Activated naive CD8-positive, alpha-beta T cell treated with anti-CD3 and anti-CD28 coated beads, Interleukin-2, amount 50 U/mL, for 24 hours (primary cell): Measurements from ENCODE around the gene CHD3.
A peak's percentile ranks its signal among the peaks of the same experiment; 100 is the strongest.
"Not testable (repeated sequence)": the region's sequence is repeated elsewhere in the genome, so short reads cannot be mapped to it uniquely, and the experiment has no call there.

Experiments
- ATAC-seq: fragments of 150-1000 bp; cut with Tn5 transposase; one replicate; pipeline ENCODE4 v1.10.0; 2021
- DNase-seq: peaks from one replicate; pipeline ENCODE4 v3.0.0; 2021
- H3K27ac Mint-ChIP-seq: one replicate; pipeline ENCODE4 v1.8.0; 2021; ENCODE audit warnings: mild to moderate bottlenecking, mixed read lengths
- H3K27me3 Mint-ChIP-seq: one replicate; pipeline ENCODE4 v1.8.0; 2021; ENCODE audit warnings: mixed read lengths
- H3K36me3 Mint-ChIP-seq: one replicate; pipeline ENCODE4 v1.8.0; 2021; ENCODE audit warnings: low read depth, mixed read lengths
- H3K4me1 Mint-ChIP-seq: one replicate; pipeline ENCODE4 v1.8.0; 2021; ENCODE audit warnings: mixed read lengths
- H3K4me3 Mint-ChIP-seq: one replicate; pipeline ENCODE4 v1.8.0; 2021; ENCODE audit warnings: mild to moderate bottlenecking, moderate library complexity, mixed read lengths
- H3K9me3 Mint-ChIP-seq: one replicate; pipeline ENCODE4 v1.8.0; 2021; ENCODE audit warnings: mixed read lengths

CHD3 gene

DNA sequence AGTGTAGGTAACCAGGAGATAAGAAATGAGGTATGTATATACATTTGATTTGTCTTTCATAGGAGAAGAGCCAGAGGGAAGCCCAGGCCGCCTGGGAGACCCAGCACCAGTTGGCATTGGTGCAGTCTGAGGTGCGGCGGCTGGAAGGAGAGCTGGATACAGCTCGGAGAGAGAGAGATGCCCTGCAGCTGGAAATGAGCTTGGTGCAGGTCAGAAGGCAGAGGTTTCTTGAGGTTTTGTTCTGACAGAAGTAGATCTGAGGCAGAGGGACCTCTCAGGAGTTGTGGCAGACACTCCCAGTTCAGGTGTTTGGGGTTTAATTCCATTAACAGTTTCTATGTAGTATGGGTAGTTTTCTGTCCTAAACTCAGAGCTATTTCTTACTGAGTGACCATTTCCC, 51.4 kb downstream of the CHD3 start:
- Mint-ChIP-seq H3K9me3 (no peaks in the 10 kb centered on the region), H3K4me3 (no peak overlapping the region), H3K27me3 (no peaks in the 10 kb centered on the region), H3K27ac (no peak overlapping the region), H3K36me3 (peaks cover 67% of the 10 kb centered on the region), H3K4me1 (peaks cover 3% of the 10 kb centered on the region)
- no peak for ATAC-seq
- no peak for DNase-seq

DNA sequence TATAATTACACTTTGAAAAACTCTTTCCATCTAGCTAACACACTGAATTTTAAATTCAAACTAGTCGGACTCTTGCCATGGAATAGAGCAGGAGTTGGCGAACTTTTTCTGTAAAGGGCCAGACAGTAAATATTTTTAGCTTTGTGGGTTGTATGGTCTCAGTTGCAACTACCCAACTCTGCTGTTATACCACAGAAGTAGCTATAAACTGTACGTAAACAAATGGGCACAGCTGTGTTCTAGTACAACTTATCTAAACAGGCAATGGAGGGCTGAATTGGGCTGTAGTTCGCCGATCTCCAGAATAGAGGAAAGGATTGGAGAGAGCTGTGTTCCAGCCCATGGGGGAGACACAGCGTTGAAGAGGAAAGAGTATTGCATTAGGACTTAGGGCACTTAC, 52.2 kb downstream of the CHD3 start:
- H3K27me3 Mint-ChIP-seq = no peaks in the 10 kb centered on the region
- no peak for ATAC-seq
- no peak overlapping the region for H3K27ac Mint-ChIP-seq
- no peaks in the 10 kb centered on the region for H3K9me3 Mint-ChIP-seq
- H3K4me1 Mint-ChIP-seq = no peaks in the 10 kb centered on the region
- H3K4me3 Mint-ChIP-seq = no peak overlapping the region
- peaks cover 63% of the 10 kb centered on the region for H3K36me3 Mint-ChIP-seq
- no peak for DNase-seq

DNA sequence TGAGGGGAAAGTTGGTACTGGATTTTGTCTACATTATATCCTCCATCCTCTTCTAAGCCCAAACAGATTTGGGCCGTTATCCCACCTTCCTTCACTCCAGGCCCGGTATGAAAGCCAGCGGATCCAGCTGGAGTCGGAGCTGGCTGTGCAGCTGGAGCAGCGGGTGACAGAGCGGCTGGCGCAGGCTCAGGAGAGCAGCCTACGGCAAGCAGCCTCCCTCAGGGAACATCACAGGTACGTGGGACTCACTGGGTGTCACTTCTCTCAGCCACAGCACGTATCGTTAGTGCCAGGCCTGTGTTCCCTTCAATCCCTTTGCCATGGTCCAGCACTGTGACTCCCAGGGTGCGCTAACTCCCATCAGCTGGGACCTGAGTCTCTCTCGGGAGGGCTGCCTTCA, 54.7 kb downstream of the CHD3 start:
- Mint-ChIP-seq H3K27ac (no peak overlapping the region), H3K4me1 (no peaks in the 10 kb centered on the region), H3K4me3 (no peak overlapping the region), H3K27me3 (no peaks in the 10 kb centered on the region), H3K9me3 (no peaks in the 10 kb centered on the region), H3K36me3 (peaks cover 67% of the 10 kb centered on the region)
- DNase-seq (no peak), ATAC-seq (no peak)

- Mint-ChIP-seq H3K4me1 (no peaks in the 10 kb centered on the region), H3K27me3 (no peaks in the 10 kb centered on the region), H3K27ac (no peak overlapping the region), H3K4me3 (no peak overlapping the region), H3K9me3 (no peaks in the 10 kb centered on the region), H3K36me3 (peaks cover 70% of the 10 kb centered on the region)
- ATAC-seq = no peak
- no peak for DNase-seq
Measured at GRCh38 chr17:7944326-7944725, 55.7 kb downstream of the CHD3 start.

GRCh38 chr17:7945651-7946050, 57.1 kb downstream of the CHD3 start:
- Mint-ChIP-seq H3K27ac (no peak overlapping the region), H3K4me3 (no peak overlapping the region), H3K9me3 (no peaks in the 10 kb centered on the region), H3K27me3 (no peaks in the 10 kb centered on the region), H3K36me3 (peaks cover 69% of the 10 kb centered on the region), H3K4me1 (peaks cover 2% of the 10 kb centered on the region)
- ATAC-seq (no peak), DNase-seq (no peak)

GRCh38 chr17:7946441-7946840, 57.9 kb downstream of the CHD3 start:
- DNase-seq = no peak
- ATAC-seq = no peak
- Mint-ChIP-seq H3K36me3 (peaks cover 65% of the 10 kb centered on the region), H3K27ac (no peak overlapping the region), H3K4me3 (no peak overlapping the region), H3K9me3 (no peaks in the 10 kb centered on the region), H3K4me1 (peaks cover 9% of the 10 kb centered on the region), H3K27me3 (no peaks in the 10 kb centered on the region)

- H3K4me3 Mint-ChIP-seq = no peak overlapping the region
- peaks cover 13% of the 10 kb centered on the region for H3K4me1 Mint-ChIP-seq
Measured at GRCh38 chr17:7947651-7948050, 59.1 kb downstream of the CHD3 start.

GRCh38 chr17:7950578-7950977, 62.0 kb downstream of the CHD3 start:
- Mint-ChIP-seq H3K36me3 (peaks cover 40% of the 10 kb centered on the region), H3K4me3 (no peak overlapping the region), H3K9me3 (no peaks in the 10 kb centered on the region), H3K27ac (no peak overlapping the region), H3K27me3 (no peaks in the 10 kb centered on the region), H3K4me1 (peaks cover 13% of the 10 kb centered on the region)
- DNase-seq (no peak), ATAC-seq (no peak)

More at GRCh38 chr17:7947651-7948050, 59.1 kb downstream of the CHD3 start:
- DNase-seq = no peak
- H3K27me3 Mint-ChIP-seq = no peaks in the 10 kb centered on the region
- H3K9me3 Mint-ChIP-seq = no peaks in the 10 kb centered on the region
- H3K36me3 Mint-ChIP-seq = peaks cover 58% of the 10 kb centered on the region
- ATAC-seq = no peak
- H3K27ac Mint-ChIP-seq = no peak overlapping the region

DNA sequence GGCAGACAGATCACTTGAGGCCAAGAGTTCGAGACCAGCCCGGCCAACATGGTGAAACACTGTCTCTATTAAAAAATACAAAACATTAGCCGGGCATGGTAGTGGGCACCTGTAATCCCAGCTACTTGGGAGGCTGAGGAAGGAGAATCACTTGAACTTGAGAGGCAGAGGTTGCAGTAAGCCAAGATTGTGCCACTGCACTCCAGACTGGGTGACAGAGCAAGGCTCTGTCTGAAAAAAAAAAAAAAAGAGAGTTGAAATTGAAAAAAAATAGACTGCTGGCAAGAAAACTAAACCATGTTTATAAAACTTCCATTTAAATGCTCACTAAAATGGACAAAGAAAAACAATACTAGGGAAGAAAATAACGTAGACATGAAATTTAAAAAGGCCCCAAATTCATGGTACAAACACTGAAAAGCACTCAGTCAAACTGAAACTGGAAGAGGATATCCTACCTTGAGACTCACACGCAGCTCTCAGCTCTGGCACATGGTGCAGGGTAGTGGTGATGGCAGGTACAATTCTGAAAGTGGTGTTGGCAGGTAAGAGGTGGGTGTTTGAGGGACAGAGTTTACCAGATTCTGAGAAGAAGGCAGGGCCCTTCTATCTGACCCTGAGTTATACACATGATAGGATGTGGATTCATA, 62.7 kb downstream of the CHD3 start:
- no peaks in the 10 kb centered on the region for H3K9me3 Mint-ChIP-seq
- peak; percentile 89 for ATAC-seq
- no peaks in the 10 kb centered on the region for H3K27me3 Mint-ChIP-seq
- H3K27ac Mint-ChIP-seq = peak overlapping the region; percentile 76
- H3K36me3 Mint-ChIP-seq = peaks cover 35% of the 10 kb centered on the region
- peak overlapping the region; percentile 15 for H3K4me3 Mint-ChIP-seq
- H3K4me1 Mint-ChIP-seq = peaks cover 13% of the 10 kb centered on the region
- peak; percentile 20 for DNase-seq

DNA sequence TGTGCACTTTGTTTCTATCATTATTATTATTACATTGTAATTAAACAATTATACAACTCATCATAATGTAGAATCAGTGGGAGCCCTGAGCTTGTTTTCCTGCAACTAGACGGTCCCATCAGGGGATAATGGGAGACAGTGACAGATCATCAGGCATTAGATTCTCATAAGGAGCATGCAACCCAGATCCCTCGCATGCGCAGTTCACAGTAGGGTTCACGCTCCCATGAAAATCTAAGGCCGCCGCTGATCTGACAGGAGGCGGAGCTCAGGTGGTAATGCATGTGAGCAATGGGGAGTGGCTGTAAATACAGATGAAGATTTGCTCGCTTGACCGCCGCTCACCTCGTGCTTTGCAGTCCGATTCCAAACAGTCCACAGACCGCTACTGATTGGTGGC, 64.7 kb downstream of the CHD3 start:
- H3K36me3 Mint-ChIP-seq = peaks cover 19% of the 10 kb centered on the region
- not testable (repeated sequence) for ATAC-seq, H3K27me3 Mint-ChIP-seq, H3K9me3 Mint-ChIP-seq, DNase-seq, H3K27ac Mint-ChIP-seq, H3K4me3 Mint-ChIP-seq
- peaks cover 13% of the 10 kb centered on the region for H3K4me1 Mint-ChIP-seq

DNA sequence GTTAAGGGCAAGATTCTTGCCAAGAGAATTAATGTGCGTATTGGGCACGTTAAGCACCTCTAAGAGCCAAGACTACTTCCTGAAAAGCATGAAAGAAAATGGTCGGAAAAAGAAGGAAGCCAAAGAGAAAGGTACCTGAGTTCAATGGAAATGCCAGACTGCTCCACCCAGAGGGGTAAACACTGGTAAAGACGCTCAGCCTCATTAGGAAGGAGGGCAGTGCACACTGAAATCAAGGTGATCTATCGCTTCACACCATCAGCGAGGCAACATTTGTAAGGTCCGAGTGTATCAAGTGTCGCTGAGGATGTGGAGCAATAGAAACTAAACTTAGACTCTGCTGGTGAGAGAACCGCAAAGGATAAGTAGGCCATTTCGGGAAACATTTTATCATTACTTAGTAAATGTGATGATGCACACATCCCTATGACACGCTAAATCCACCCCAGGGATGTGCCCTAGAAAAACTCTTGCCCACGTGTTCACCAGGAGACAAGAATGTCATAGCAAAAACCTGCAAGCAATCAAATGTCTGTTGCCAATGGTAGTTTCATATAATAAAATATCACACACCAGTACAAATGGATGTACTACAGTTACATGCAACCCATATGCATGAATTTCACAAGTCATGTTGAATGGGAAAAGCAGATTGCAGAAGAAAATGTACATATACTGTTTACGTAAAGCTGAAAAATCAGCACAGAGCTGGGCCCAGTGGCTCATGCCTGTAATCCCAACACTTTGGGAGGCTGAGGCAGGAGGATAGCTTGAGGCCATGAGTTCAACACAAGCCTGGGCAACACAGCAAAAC, 67.0 kb downstream of the CHD3 start:
- peaks cover 11% of the 10 kb centered on the region for H3K4me1 Mint-ChIP-seq
- peaks cover 3% of the 10 kb centered on the region for H3K36me3 Mint-ChIP-seq
- DNase-seq = no peak
- H3K9me3 Mint-ChIP-seq = no peaks in the 10 kb centered on the region
- H3K27me3 Mint-ChIP-seq = no peaks in the 10 kb centered on the region
- H3K4me3 Mint-ChIP-seq = no peak overlapping the region
- H3K27ac Mint-ChIP-seq = no peak overlapping the region
- ATAC-seq = no peak

- peaks cover 1% of the 10 kb centered on the region for H3K36me3 Mint-ChIP-seq
- no peak for DNase-seq
- H3K9me3 Mint-ChIP-seq = no peaks in the 10 kb centered on the region
- no peak for ATAC-seq
- H3K4me3 Mint-ChIP-seq = no peak overlapping the region
- peaks cover under 1% of the 10 kb centered on the region for H3K27me3 Mint-ChIP-seq
- peaks cover 5% of the 10 kb centered on the region for H3K4me1 Mint-ChIP-seq
- no peak overlapping the region for H3K27ac Mint-ChIP-seq
Measured at GRCh38 chr17:7956228-7956965, 67.8 kb downstream of the CHD3 start.

GRCh38 chr17:7959503-7960253, 71.1 kb downstream of the CHD3 start:
- no peak overlapping the region for H3K27ac Mint-ChIP-seq
- peaks cover 7% of the 10 kb centered on the region for H3K27me3 Mint-ChIP-seq
- H3K4me3 Mint-ChIP-seq = no peak overlapping the region
- DNase-seq (no peak), ATAC-seq (no peak)
- no peaks in the 10 kb centered on the region for H3K36me3 Mint-ChIP-seq
- H3K9me3 Mint-ChIP-seq = no peaks in the 10 kb centered on the region
- H3K4me1 Mint-ChIP-seq = no peaks in the 10 kb centered on the region

GRCh38 chr17:7961421-7961820, 72.8 kb downstream of the CHD3 start:
- Mint-ChIP-seq H3K27me3 (peaks cover 7% of the 10 kb centered on the region), H3K9me3 (no peaks in the 10 kb centered on the region)
- ATAC-seq = no peak

More at GRCh38 chr17:7961421-7961820, 72.8 kb downstream of the CHD3 start:
- H3K4me3 Mint-ChIP-seq = no peak overlapping the region
- no peak overlapping the region for H3K27ac Mint-ChIP-seq
- DNase-seq = no peak
- H3K36me3 Mint-ChIP-seq = no peaks in the 10 kb centered on the region
- H3K4me1 Mint-ChIP-seq = no peaks in the 10 kb centered on the region
